HG02763 (cell line): ENCODE data around the gene JADE2.
"Not testable (repeated sequence)": the region's sequence is repeated elsewhere in the genome, so short reads cannot be mapped to it uniquely, and the experiment has no call there.

Experiments
- ATAC-seq: cut with Tn5 transposase; IDR thresholded peaks from one replicate; pipeline ENCODE4 v1.9.1; 2021; ENCODE audit warnings: mild to moderate bottlenecking, moderate library complexity; ENCODE audit not compliant: unreplicated experiment

Gene JADE2

GRCh38 chr5:134507452-134507851 is 18.0 kb upstream of the JADE2 start:
- ATAC-seq = no peak

- ATAC-seq = no peak
These were observed 16.8 kb upstream of the JADE2 start for GRCh38 chr5:134508521-134509195.

- ATAC-seq = no peak
These were observed 16.0 kb upstream of the JADE2 start for GRCh38 chr5:134509308-134510040.

GRCh38 chr5:134510970-134511795 is 14.3 kb upstream of the JADE2 start:
- ATAC-seq = no peak

GRCh38 chr5:134511796-134512660 is 13.4 kb upstream of the JADE2 start:
- no peak for ATAC-seq

- no peak for ATAC-seq
These were observed 12.8 kb upstream of the JADE2 start for GRCh38 chr5:134512661-134512999.

- no peak for ATAC-seq
These were observed 9.7 kb upstream of the JADE2 start for GRCh38 chr5:134515801-134516200.

GRCh38 chr5:134516984-134517383 is 8.5 kb upstream of the JADE2 start:
- not testable (repeated sequence) for ATAC-seq

GRCh38 chr5:134517553-134517952 is 7.9 kb upstream of the JADE2 start:
- ATAC-seq = no peak

GRCh38 chr5:134519989-134520388 is 5.5 kb upstream of the JADE2 start:
- no peak for ATAC-seq

- no peak for ATAC-seq
These were observed 3.6 kb upstream of the JADE2 start for GRCh38 chr5:134521841-134522240.

- ATAC-seq = no peak
These were observed 1.8 kb upstream of the JADE2 start for GRCh38 chr5:134523543-134524271.

- no peak for ATAC-seq
These were observed 1.1 kb upstream of the JADE2 start for GRCh38 chr5:134524272-134524825.

- ATAC-seq = peak; percentile 5
These were observed 413 bp downstream of the JADE2 start for GRCh38 chr5:134525683-134526482.

- ATAC-seq = peak; percentile 22
These were observed 1.1 kb downstream of the JADE2 start for GRCh38 chr5:134526483-134527155.

- ATAC-seq = peak; percentile 43
These were observed 1.9 kb downstream of the JADE2 start for GRCh38 chr5:134527156-134527960.

GRCh38 chr5:134527961-134528424 is 2.5 kb downstream of the JADE2 start:
- ATAC-seq = no peak
